ENCODE measurements around the gene KCNH8.

KCNH8 gene

DNA sequence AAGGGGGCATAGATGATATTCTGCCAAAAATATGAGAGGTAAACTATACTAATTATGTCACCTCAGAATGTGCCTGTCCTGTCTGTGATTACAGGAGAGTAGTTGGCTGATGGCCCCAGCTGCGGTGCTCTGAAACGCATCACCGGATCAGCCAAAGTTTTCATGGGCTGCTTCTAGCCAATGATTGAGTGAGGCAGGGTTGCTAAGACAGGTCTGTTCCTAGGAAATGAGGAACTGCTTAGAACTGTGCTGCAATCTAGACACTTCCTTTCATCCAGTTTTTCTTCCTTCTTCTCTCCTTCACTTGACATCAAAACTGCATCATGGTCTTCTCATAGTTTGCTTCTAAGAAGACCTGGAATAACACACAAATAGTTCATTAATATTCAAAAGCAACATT, 124.0 kb downstream of the KCNH8 start:
- no peaks in the 10 kb centered on the region for H3K27me3 ChIP-seq (ENCODE audit: insufficient read depth, poor library complexity, severe bottlenecking)
- no peak for TF ChIP-seq CTCF (IDR thresholded peaks at IDR 0.05; ENCODE audit: poor library complexity, severe bottlenecking)
- ATAC-seq (ENCODE audit: low read depth) (no peak), DNase-seq (ENCODE audit: low spot score) (no peak)
- H3K36me3 ChIP-seq (ENCODE audit: low read depth), result no peaks in the 10 kb centered on the region
- H3K4me1 ChIP-seq (ENCODE audit: insufficient read depth, poor library complexity, severe bottlenecking), result no peaks in the 10 kb centered on the region
- H3K9me3 ChIP-seq (ENCODE audit: severe bottlenecking), result no peaks in the 10 kb centered on the region
- no peak overlapping the region for H3K27ac ChIP-seq (ENCODE audit: poor library complexity, severe bottlenecking)
- no peak overlapping the region for H3K4me3 ChIP-seq (ENCODE audit: severe bottlenecking)

GRCh38 chr3:19273091-19273490, 124.8 kb downstream of the KCNH8 start:
- ATAC-seq (ENCODE audit: low read depth) (no peak), DNase-seq (ENCODE audit: low spot score) (no peak)
- no peak overlapping the region for H3K4me3 ChIP-seq (ENCODE audit: severe bottlenecking)
- H3K4me1 ChIP-seq (ENCODE audit: insufficient read depth, poor library complexity, severe bottlenecking), result no peaks in the 10 kb centered on the region
- no peak for TF ChIP-seq CTCF (IDR thresholded peaks at IDR 0.05; ENCODE audit: poor library complexity, severe bottlenecking)
- no peaks in the 10 kb centered on the region for H3K27me3 ChIP-seq (ENCODE audit: insufficient read depth, poor library complexity, severe bottlenecking)
- H3K36me3 ChIP-seq (ENCODE audit: low read depth), result no peaks in the 10 kb centered on the region
- no peaks in the 10 kb centered on the region for H3K9me3 ChIP-seq (ENCODE audit: severe bottlenecking)
- no peak overlapping the region for H3K27ac ChIP-seq (ENCODE audit: poor library complexity, severe bottlenecking)

DNA sequence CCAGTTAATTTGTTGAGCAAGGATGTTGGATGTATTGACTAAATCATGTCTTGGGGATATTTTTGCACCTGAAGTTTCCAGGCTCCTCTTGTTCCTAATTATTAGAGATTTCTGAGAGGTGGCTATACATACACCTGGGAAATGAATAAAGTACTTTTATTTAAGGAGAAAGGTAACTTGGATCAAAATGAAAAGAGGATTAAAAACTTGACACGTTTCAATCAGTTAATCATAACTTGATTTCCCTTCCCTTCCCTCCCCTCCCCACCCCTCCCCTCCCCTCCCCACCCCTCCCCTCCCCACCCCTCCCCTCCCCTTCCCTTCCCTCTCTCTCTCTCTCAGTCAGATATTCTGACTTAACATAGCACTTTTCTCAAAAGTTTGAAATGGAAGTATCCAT, 126.3 kb downstream of the KCNH8 start:
- no peak overlapping the region for H3K4me3 ChIP-seq (ENCODE audit: severe bottlenecking)
- no peak for TF ChIP-seq CTCF (IDR thresholded peaks at IDR 0.05; ENCODE audit: poor library complexity, severe bottlenecking)
- ATAC-seq (ENCODE audit: low read depth), result no peak
- no peak overlapping the region for H3K27ac ChIP-seq (ENCODE audit: poor library complexity, severe bottlenecking)
- no peak for DNase-seq (ENCODE audit: low spot score)
- no peaks in the 10 kb centered on the region for H3K9me3 ChIP-seq (ENCODE audit: severe bottlenecking)
- H3K36me3 ChIP-seq (ENCODE audit: low read depth), result no peaks in the 10 kb centered on the region
- H3K27me3 ChIP-seq (ENCODE audit: insufficient read depth, poor library complexity, severe bottlenecking), result no peaks in the 10 kb centered on the region
- H3K4me1 ChIP-seq (ENCODE audit: insufficient read depth, poor library complexity, severe bottlenecking), result no peaks in the 10 kb centered on the region

DNA sequence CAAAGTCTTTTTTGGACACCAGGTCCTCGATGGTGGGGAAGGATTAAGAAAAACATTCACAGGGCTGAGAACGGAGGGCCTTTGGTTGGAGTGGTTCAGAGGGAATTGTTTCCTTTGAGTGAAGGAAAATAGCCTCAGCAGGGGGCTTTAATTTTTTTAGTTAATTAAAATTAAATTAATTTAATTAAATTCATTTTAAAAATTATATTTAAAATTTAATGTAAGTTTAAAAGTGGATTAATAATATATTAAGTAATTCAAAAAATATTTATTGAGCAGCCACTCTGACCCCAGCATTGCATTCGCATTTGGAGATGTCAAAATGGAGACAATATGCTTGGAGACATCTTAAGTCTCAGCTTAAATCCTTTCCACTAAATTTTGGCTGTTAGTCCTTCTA, 136.7 kb downstream of the KCNH8 start:
- no peaks in the 10 kb centered on the region for H3K4me1 ChIP-seq (ENCODE audit: insufficient read depth, poor library complexity, severe bottlenecking)
- no peak for TF ChIP-seq CTCF (IDR thresholded peaks at IDR 0.05; ENCODE audit: poor library complexity, severe bottlenecking)

GRCh38 chr3:19293295-19293694, 145.0 kb downstream of the KCNH8 start:
- TF ChIP-seq CTCF (IDR thresholded peaks at IDR 0.05; ENCODE audit: poor library complexity, severe bottlenecking), result no peak
- no peak overlapping the region for H3K27ac ChIP-seq (ENCODE audit: poor library complexity, severe bottlenecking)
- no peaks in the 10 kb centered on the region for H3K27me3 ChIP-seq (ENCODE audit: insufficient read depth, poor library complexity, severe bottlenecking)
- no peak overlapping the region for H3K4me3 ChIP-seq (ENCODE audit: severe bottlenecking)
- no peaks in the 10 kb centered on the region for H3K4me1 ChIP-seq (ENCODE audit: insufficient read depth, poor library complexity, severe bottlenecking)
- ATAC-seq (ENCODE audit: low read depth) (no peak), DNase-seq (ENCODE audit: low spot score) (no peak)
- no peaks in the 10 kb centered on the region for H3K9me3 ChIP-seq (ENCODE audit: severe bottlenecking)
- no peaks in the 10 kb centered on the region for H3K36me3 ChIP-seq (ENCODE audit: low read depth)

More for the DNA sequence above, 136.7 kb downstream of the KCNH8 start:
- DNase-seq (ENCODE audit: low spot score) (no peak), ATAC-seq (ENCODE audit: low read depth) (no peak)
- no peaks in the 10 kb centered on the region for H3K27me3 ChIP-seq (ENCODE audit: insufficient read depth, poor library complexity, severe bottlenecking)
- no peak overlapping the region for H3K4me3 ChIP-seq (ENCODE audit: severe bottlenecking)
- no peaks in the 10 kb centered on the region for H3K9me3 ChIP-seq (ENCODE audit: severe bottlenecking)
- no peaks in the 10 kb centered on the region for H3K36me3 ChIP-seq (ENCODE audit: low read depth)
- H3K27ac ChIP-seq (ENCODE audit: poor library complexity, severe bottlenecking), result no peak overlapping the region
